Activated CD8-positive, alpha-beta T cell treated with anti-CD3 and anti-CD28 coated beads for 36 hours (primary cell): ENCODE results near the gene GRID2. TPM values are rescaled to one million over a fixed set of nuclear protein-coding genes. Genes with fewer than 3 reads are reported as not detected.

Experiments
- ATAC-seq: fragments of 200-7000 bp; cut with Tn5 transposase; one replicate; pipeline ENCODE4 v1.10.0; 2021; ENCODE audit warnings: mild to moderate bottlenecking, moderate library complexity
- CTCF ChIA-PET: fragments of 350-600 bp; sonication (Branson Sonifier 250); formaldehyde crosslinking; loops from one replicate; lab custom pipeline; 2021; ENCODE audit warnings: antibody characterized with exemption; lab: Charles Lee
- POLR2A ChIA-PET: fragments of 350-600 bp; sonication (Branson Sonifier 250); formaldehyde crosslinking; loops from one replicate; lab custom pipeline; 2021; ENCODE audit warnings: antibody characterized with exemption; lab: Charles Lee
- DNase-seq: peaks from one replicate; pipeline ENCODE4 v3.0.0-alpha.2; 2020
- H3K27ac Mint-ChIP-seq: one replicate; pipeline ENCODE4 v1.8.0; 2021; ENCODE audit warnings: mild to moderate bottlenecking, mixed read lengths
- H3K27me3 Mint-ChIP-seq: one replicate; pipeline ENCODE4 v1.8.0; 2021; ENCODE audit warnings: mixed read lengths
- H3K36me3 Mint-ChIP-seq: one replicate; pipeline ENCODE4 v1.8.0; 2021; ENCODE audit warnings: low read depth, mixed read lengths
- H3K4me1 Mint-ChIP-seq: one replicate; pipeline ENCODE4 v1.8.0; 2021; ENCODE audit warnings: low read depth, mixed read lengths
- H3K4me3 Mint-ChIP-seq: one replicate; pipeline ENCODE4 v1.8.0; 2021; ENCODE audit warnings: mild to moderate bottlenecking, moderate library complexity, mixed read lengths
- H3K9me3 Mint-ChIP-seq: one replicate; pipeline ENCODE4 v1.8.0; 2021; ENCODE audit warnings: mixed read lengths
- CTCF ChIP-seq: fragments of 200-600 bp; IDR thresholded peaks from one replicate; pipeline ENCODE4 v1.8.0; 2022; ENCODE audit warnings: antibody characterized with exemption, mild to moderate bottlenecking
- intact Hi-C: fragments of 100-400 bp; cut with micrococcal nuclease; formaldehyde crosslinking; loops from one replicate; pipeline ENCODE4 v1.10.0; 2022
- total RNA-seq, 2 experiments: library from RNA; stranded (reverse); gene quantifications; one replicate each; pipeline ENCODE4 v1.2.3, GENCODE V29; 2021

Gene GRID2
- total RNA-seq, 2 experiments from 2014 or later = not detected

GRCh38 chr4:93649828-93650227, 1346.1 kb downstream of the GRID2 start:
- ChIA-PET POLR2A (no interaction called here), CTCF (no interaction called here)
- Mint-ChIP-seq H3K27me3 (no peaks in the 10 kb centered on the region), H3K4me1 (no peaks in the 10 kb centered on the region), H3K27ac (no peak overlapping the region), H3K36me3 (no peaks in the 10 kb centered on the region), H3K4me3 (no peak overlapping the region), H3K9me3 (no peaks in the 10 kb centered on the region)
- no peak for TF ChIP-seq CTCF
- intact Hi-C loops = no loop called here
- DNase-seq = no peak
- ATAC-seq = no peak

GRCh38 chr4:93654211-93654610, 1350.4 kb downstream of the GRID2 start:
- ChIA-PET CTCF (no interaction called here), POLR2A (no interaction called here)
- H3K27ac Mint-ChIP-seq = no peak overlapping the region
- no peak for DNase-seq
- H3K4me1 Mint-ChIP-seq = no peaks in the 10 kb centered on the region
- TF ChIP-seq CTCF = no peak
- H3K27me3 Mint-ChIP-seq = no peaks in the 10 kb centered on the region
- H3K36me3 Mint-ChIP-seq = no peaks in the 10 kb centered on the region
- no peaks in the 10 kb centered on the region for H3K9me3 Mint-ChIP-seq
- ATAC-seq = no peak
- intact Hi-C loops = no loop called here
- no peak overlapping the region for H3K4me3 Mint-ChIP-seq

- Mint-ChIP-seq H3K4me3 (no peak overlapping the region), H3K9me3 (no peaks in the 10 kb centered on the region), H3K4me1 (no peaks in the 10 kb centered on the region), H3K27me3 (no peaks in the 10 kb centered on the region), H3K36me3 (no peaks in the 10 kb centered on the region), H3K27ac (no peak overlapping the region)
- DNase-seq (no peak), ATAC-seq (no peak)
- intact Hi-C loops = no loop called here
- ChIA-PET CTCF (no interaction called here), POLR2A (no interaction called here)
- TF ChIP-seq CTCF = no peak
These were observed 1353.8 kb downstream of the GRID2 start for GRCh38 chr4:93657527-93657926.

GRCh38 chr4:93658443-93658842, 1354.7 kb downstream of the GRID2 start:
- intact Hi-C loops = no loop called here
- no peak overlapping the region for H3K27ac Mint-ChIP-seq
- H3K9me3 Mint-ChIP-seq = no peaks in the 10 kb centered on the region
- no peaks in the 10 kb centered on the region for H3K36me3 Mint-ChIP-seq
- no peak overlapping the region for H3K4me3 Mint-ChIP-seq
- ChIA-PET POLR2A (no interaction called here), CTCF (no interaction called here)
- no peaks in the 10 kb centered on the region for H3K4me1 Mint-ChIP-seq
- ATAC-seq = no peak
- TF ChIP-seq CTCF = no peak
- H3K27me3 Mint-ChIP-seq = no peaks in the 10 kb centered on the region
- DNase-seq = no peak

- DNase-seq (no peak), ATAC-seq (no peak)
- TF ChIP-seq CTCF = no peak
- CTCF ChIA-PET = no interaction called here
- Mint-ChIP-seq H3K4me3 (no peak overlapping the region), H3K36me3 (no peaks in the 10 kb centered on the region), H3K27ac (no peak overlapping the region), H3K27me3 (no peaks in the 10 kb centered on the region), H3K9me3 (no peaks in the 10 kb centered on the region), H3K4me1 (no peaks in the 10 kb centered on the region)
- POLR2A ChIA-PET = no interaction called here
- intact Hi-C loops = no loop called here
These were observed 1355.9 kb downstream of the GRID2 start for GRCh38 chr4:93659629-93660028.
